ENCODE measurements around the gene ZNF343.
"Not testable (repeated sequence)": the region's sequence is repeated elsewhere in the genome, so short reads cannot be mapped to it uniquely, and the experiment has no call there.

Gene ZNF343

DNA sequence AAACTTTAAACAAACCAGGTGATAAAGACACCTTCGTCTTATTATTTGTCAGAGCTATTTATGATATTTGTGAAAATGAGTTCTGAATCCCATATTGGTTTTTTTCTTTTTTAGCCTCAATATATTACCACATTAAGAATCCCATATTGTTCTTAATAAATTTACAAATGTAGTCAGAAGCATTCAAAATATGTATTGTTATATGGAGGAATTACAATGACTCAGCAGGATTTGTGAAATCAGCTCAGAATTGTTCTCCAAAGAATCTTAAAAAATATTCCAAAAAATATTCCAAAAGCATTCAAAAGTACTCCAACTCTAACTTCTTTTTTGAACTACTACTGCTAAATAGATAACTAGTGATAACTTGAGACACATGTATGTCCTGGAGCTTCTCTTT, 6.5 kb upstream of the ZNF343 start:
- POLR2A ChIA-PET, result no interaction called here
- DNase-seq (ENCODE audit: extremely low spot score), result no peak
- TF ChIP-seq, protein P1, sequence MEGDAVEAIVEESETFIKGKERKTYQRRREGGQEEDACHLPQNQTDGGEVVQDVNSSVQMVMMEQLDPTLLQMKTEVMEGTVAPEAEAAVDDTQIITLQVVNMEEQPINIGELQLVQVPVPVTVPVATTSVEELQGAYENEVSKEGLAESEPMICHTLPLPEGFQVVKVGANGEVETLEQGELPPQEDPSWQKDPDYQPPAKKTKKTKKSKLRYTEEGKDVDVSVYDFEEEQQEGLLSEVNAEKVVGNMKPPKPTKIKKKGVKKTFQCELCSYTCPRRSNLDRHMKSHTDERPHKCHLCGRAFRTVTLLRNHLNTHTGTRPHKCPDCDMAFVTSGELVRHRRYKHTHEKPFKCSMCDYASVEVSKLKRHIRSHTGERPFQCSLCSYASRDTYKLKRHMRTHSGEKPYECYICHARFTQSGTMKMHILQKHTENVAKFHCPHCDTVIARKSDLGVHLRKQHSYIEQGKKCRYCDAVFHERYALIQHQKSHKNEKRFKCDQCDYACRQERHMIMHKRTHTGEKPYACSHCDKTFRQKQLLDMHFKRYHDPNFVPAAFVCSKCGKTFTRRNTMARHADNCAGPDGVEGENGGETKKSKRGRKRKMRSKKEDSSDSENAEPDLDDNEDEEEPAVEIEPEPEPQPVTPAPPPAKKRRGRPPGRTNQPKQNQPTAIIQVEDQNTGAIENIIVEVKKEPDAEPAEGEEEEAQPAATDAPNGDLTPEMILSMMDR (IDR thresholded peaks at IDR 0.05; ENCODE audit: control extremely low read depth, extremely low read depth, low read depth, missing control alignments), result no peak
- CTCF ChIA-PET, result interaction anchor here (1.3 to 9.9 kb wide), 2 partner anchors 7 to 44 kb away, joined by 3 to 138 read pairs; partner anchors contain the start of gene SNRPB

- POLR2A ChIA-PET, result no interaction called here
- CTCF ChIA-PET, result interaction anchor here (9.9 kb wide), 1 partner anchor 13 kb away, joined by 138 read pairs; no protein-coding TSS in a partner anchor
- TF ChIP-seq, protein P1 (IDR thresholded peaks at IDR 0.05; ENCODE audit: control extremely low read depth, extremely low read depth, low read depth, missing control alignments), result no peak
- DNase-seq (ENCODE audit: extremely low spot score), result no peak
These were observed 1.1 kb upstream of the ZNF343 start for GRCh38 chr20:2509794-2510193.

GRCh38 chr20:2509468-2509781, 710 bp upstream of the ZNF343 start:
- no peak for DNase-seq (ENCODE audit: extremely low spot score)
- ChIA-PET CTCF (interaction anchor here (0.6 to 9.9 kb wide), 3 partner anchors 13 to 720 kb away, joined by 3 to 138 read pairs (median 5); no protein-coding TSS in a partner anchor), POLR2A (no interaction called here)
- TF ChIP-seq, protein P1 (IDR thresholded peaks at IDR 0.05; ENCODE audit: control extremely low read depth, extremely low read depth, low read depth, missing control alignments), result no peak

DNA sequence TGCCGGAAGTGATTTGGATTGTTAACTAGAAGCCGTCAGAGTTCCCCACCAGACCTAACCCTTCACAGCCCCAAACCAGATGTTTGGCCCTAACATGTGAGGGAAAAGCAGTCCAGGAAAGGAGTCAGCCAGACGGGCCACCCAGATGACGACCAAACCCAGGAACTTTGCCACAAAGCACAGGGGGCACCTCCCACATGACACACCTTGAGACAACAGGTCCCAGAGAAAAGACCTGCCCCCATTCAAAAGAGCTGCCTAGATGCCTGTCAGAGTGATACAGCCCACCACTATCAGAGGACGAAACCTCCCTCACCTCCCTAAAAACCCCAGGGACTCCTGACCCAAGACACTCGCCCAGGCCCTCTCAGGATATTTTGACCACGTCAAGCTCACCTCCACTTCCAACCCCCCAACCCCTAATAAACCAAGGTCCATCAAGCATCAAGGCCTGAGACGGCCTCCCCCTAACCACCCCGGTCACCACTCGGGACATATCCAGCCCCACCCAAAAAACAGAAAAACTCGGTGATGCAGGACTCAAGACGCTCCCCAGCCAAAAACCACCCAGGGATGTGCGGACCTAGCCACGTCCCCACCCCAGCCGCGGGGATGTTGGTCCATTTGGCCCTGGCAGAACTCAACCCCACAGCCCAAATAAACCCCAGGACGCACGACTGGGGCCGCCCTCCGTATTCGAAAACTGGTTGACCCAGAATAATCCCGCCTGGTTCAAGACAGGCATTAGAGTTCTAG, 662 bp downstream of the ZNF343 start:
- DNase-seq (ENCODE audit: extremely low spot score), result peak; percentile 28
- POLR2A ChIA-PET, result no interaction called here
- CTCF ChIA-PET, result interaction anchor here (0.7 to 9.9 kb wide), 5 partner anchors 13 to 34 kb away, joined by 3 to 138 read pairs (median 5); no protein-coding TSS in a partner anchor
- TF ChIP-seq, protein P1 (IDR thresholded peaks at IDR 0.05; ENCODE audit: control extremely low read depth, extremely low read depth, low read depth, missing control alignments), result no peak

DNA sequence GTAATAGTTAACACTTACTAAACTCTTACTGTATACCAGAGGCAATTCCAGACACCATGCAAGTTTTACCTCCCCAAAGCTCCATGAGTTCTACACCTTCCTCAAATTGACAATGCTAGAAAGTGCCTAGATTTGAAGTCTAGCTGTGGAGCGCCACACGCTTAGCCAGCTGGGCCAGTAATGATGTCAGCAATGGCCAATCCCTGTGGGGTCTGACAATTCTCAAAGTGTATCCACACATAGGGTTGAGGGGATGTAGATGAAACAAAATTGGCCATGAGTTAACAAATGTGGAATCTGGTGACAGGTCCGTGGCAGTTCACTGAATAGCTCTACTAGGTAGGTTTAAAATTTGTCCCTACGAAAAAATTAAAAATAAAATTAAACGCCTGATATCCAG, 1.3 kb downstream of the ZNF343 start:
- no peak for DNase-seq (ENCODE audit: extremely low spot score)
- TF ChIP-seq, protein P1 (IDR thresholded peaks at IDR 0.05; ENCODE audit: control extremely low read depth, extremely low read depth, low read depth, missing control alignments), result no peak
- CTCF ChIA-PET, result interaction anchor here (0.7 to 9.9 kb wide), 4 partner anchors 12 to 33 kb away, joined by 3 to 138 read pairs (median 4); no protein-coding TSS in a partner anchor
- POLR2A ChIA-PET, result no interaction called here

DNA sequence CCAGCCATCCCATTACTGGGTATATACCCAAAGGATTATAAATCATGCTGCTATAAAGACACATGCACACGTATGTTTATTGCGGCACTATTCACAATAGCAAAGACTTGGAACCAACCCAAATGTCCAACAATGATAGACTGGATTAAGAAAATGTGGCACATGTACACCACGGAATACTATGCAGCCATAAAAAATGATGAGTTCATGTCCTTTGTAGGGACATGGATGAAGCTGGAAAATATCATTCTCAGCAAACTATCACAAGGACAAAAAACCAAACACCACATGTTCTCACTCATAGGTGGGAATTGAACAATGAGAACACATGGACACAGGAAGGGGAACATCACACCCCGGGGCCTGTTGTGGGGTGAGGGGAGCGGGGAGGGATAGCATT, 2.3 kb downstream of the ZNF343 start:
- DNase-seq (ENCODE audit: extremely low spot score); POLR2A ChIA-PET: not testable (repeated sequence)
- CTCF ChIA-PET, result interaction anchor here (9.9 kb wide), 1 partner anchor 16 kb away, joined by 138 read pairs; no protein-coding TSS in a partner anchor

DNA sequence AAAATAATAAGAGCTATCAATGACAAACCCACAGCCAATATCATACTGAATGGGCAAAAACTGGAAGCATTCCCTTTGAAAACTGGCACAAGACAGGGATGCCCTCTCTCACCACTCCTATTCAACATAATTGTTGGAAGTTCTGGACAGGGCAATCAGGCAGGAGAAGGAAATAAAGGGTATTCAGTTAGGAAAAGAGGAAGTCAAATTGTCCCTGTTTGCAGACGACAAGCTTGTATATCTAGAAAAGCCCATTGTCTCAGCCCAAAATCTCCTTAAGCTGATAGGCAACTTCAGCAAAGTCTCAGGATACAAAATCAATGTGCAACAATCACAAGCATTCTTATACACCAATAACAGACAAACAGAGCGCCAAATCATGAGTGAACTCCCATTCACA, 3.9 kb downstream of the ZNF343 start:
- CTCF ChIA-PET, result interaction anchor here (1.2 to 1.7 kb wide), 3 partner anchors 15 to 20 kb away, joined by 3 to 9 read pairs (median 3); no protein-coding TSS in a partner anchor
- POLR2A ChIA-PET; DNase-seq (ENCODE audit: extremely low spot score): not testable (repeated sequence)

DNA sequence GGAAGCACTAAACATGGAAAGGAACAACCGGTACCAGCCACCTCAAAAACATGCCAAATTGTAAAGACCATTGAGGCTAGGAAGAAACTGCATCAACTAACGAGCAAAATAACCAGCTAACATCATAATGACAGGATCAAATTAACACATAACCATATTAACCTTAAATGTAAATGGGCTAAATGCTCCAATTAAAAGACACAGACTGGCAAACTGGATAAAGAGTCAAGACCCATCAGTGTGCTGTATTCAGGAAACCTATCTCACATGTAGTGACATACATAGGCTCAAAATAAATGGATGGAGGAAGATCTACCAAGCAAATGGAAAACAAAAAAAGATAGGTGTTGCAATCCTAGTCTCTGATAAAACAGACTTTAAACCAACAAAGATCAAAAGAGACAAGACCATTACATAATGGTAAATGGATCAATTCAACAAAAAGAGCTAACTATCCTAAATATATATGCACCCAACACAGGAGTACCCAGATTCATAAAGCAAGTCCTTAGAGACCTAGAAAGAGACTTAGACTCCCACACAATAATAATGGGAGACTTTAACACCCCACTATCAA, 5.8 kb downstream of the ZNF343 start:
- POLR2A ChIA-PET; DNase-seq (ENCODE audit: extremely low spot score); CTCF ChIA-PET: not testable (repeated sequence)
